ENCODE data around the gene ME3. TPM values are rescaled to one million over a fixed set of nuclear protein-coding genes. Genes with fewer than 3 reads are reported as not detected.

ME3 gene
- total RNA-seq, 2 donors from 2014 or later, result 13.8 to 20.3 TPM

DNA sequence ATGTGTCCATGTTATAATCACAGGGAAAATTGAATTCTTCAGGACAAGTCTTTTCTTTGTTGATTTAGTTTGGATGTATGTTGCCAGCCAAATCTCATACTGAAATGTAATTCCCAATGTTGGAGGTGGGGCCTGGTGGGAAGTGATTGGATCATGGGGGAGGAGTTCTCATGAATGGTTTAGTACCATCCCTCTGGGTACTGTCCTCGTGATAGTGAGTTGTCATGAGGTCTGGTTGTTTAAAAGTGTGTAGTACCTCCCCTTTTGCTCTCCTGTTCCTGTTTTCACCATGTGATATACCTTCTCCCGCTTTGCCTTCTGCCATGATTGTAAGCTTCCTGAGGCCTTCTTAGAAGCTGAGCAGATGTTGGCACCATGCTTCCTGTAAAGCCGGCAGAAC is 197.4 kb downstream of the ME3 start:
- no peak overlapping the region for H3K9ac ChIP-seq (ENCODE audit: low read depth in 2 of 2, low read length in 2 of 2)
- H3K9me3 ChIP-seq, result no peaks in the 10 kb centered on the region
- H3K4me1 ChIP-seq, result no peaks in the 10 kb centered on the region
- TF ChIP-seq CTCF (IDR thresholded peaks at IDR 0.05), result no peak
- intact Hi-C loops (cut with DNase I), result no loop called here
- H3K27me3 ChIP-seq, result no peaks in the 10 kb centered on the region
- H3K27ac ChIP-seq, result no peak overlapping the region
- no peaks in the 10 kb centered on the region for H3K36me3 ChIP-seq
- DNase-seq, result no peak
- no peak overlapping the region for H3K4me3 ChIP-seq

DNA sequence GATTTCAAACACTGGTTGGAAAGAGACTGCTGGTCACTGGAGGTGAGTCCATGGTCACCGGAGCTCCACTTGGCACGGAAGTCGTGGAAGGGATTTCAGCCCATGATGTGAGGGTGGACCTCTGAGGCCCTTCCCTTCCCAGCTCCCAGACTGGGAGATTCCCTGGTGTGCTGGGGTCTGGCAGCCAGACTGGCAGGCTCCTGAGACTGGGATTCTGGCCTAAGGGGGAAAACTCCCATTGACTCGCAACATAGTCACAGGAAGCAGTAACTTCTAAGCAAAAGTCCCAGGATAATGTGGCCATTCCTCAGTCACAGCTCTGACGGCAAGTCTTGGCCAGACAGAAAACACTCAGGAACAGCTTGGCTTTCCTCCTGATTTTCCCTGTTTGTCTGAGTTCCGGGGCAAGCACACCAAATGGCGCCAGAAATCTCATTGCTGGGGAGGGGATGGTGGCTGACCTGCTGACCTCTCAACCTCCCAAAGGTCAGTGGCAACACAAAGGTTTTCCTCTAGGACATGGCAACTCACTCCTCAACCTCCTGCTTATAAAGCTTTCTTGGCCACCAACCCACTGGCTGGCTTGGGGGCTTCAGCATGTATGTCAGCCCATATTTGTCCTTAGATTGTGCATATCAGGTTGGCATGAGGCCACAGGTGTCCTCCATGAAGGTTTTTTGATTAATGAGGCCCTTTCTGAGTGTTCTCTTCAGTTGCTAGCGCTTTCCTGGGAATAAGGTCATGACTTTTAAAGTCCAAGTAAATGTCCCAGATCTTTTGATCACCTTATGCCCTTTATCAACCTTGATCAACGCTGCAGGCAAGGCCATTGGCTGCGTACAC is 198.2 kb downstream of the ME3 start:
- no peaks in the 10 kb centered on the region for H3K4me1 ChIP-seq
- H3K9me3 ChIP-seq, result no peaks in the 10 kb centered on the region
- no peak overlapping the region for H3K27ac ChIP-seq
- no peaks in the 10 kb centered on the region for H3K36me3 ChIP-seq
- no peak for TF ChIP-seq CTCF (IDR thresholded peaks at IDR 0.05)
- H3K9ac ChIP-seq (ENCODE audit: low read depth in 2 of 2, low read length in 2 of 2), result no peak overlapping the region
- DNase-seq, result no peak
- no peak overlapping the region for H3K4me3 ChIP-seq
- no peaks in the 10 kb centered on the region for H3K27me3 ChIP-seq
- intact Hi-C loops (cut with DNase I), result no loop called here

GRCh38 chr11:86469491-86470388 is 202.7 kb downstream of the ME3 start:
- no peak for TF ChIP-seq CTCF (IDR thresholded peaks at IDR 0.05)
- intact Hi-C loops (cut with DNase I), result no loop called here

DNA sequence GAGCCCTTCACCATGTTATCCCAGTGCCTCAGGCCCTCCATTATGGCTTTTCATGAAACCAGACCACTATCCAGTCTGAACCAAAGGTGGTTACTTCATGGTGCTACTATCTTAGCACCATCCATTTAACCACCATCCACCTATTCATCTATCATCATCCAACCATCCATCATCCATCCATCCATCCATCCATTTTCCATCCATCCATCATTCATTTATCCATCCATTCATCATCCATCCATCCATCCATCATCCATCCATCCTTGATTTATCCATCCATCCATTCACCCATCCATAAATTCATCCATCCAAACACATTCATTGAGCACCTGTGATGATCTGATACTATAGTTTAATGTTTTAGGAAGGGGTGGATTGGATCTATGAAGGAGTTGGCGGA is 204.2 kb downstream of the ME3 start:
- H3K27ac ChIP-seq, result no peak overlapping the region
- intact Hi-C loops (cut with DNase I), result no loop called here
- H3K9me3 ChIP-seq, result no peaks in the 10 kb centered on the region
- H3K4me1 ChIP-seq, result no peaks in the 10 kb centered on the region
- H3K36me3 ChIP-seq, result no peaks in the 10 kb centered on the region
- no peaks in the 10 kb centered on the region for H3K27me3 ChIP-seq
- no peak overlapping the region for H3K4me3 ChIP-seq
- DNase-seq, result no peak
- TF ChIP-seq CTCF (IDR thresholded peaks at IDR 0.05), result no peak
- H3K9ac ChIP-seq (ENCODE audit: low read depth in 2 of 2, low read length in 2 of 2), result no peak overlapping the region

More at GRCh38 chr11:86469491-86470388, 202.7 kb downstream of the ME3 start:
- no peak for DNase-seq
- Histone ChIP-seq H3K4me3 (no peak overlapping the region), H3K9me3 (no peaks in the 10 kb centered on the region), H3K9ac (ENCODE audit: low read depth in 2 of 2, low read length in 2 of 2) (no peak overlapping the region), H3K36me3 (no peaks in the 10 kb centered on the region), H3K27ac (no peak overlapping the region), H3K27me3 (no peaks in the 10 kb centered on the region), H3K4me1 (no peaks in the 10 kb centered on the region)

DNA sequence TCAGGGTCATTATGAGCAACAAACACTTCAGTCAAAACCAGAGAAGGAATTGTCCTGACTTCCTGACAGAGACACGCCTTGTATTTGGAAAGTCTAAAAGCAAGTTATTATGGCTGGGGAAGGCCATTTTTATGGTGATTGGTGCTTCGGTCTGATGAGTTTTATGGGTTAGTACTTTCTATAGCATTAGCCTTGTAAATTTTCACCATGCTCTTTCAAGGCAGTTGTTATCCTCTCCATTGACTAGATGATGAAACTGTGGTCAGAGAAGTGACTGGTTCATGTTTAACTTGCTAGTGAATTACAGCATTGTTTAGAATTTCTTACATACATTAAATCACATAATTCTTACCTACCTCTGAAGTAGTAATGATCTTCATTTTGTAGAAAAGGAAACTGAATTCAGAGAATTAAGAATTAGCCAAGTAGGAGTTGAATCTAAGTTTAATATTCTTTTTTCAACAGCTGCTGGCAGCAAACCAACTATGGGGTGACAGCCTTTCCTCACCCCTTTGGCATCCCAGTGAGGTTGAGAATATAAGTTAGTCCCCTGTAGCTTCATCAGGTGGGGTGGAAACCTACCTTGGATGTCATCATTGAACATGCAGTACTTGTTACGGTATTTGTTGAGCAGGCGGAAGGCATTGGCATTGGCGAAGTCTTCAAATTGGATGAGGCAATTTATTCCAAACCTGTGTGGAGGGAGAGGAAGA is 207.8 kb downstream of the ME3 start:
- Histone ChIP-seq H3K27me3 (no peaks in the 10 kb centered on the region), H3K9me3 (no peaks in the 10 kb centered on the region), H3K4me3 (no peak overlapping the region), H3K36me3 (no peaks in the 10 kb centered on the region), H3K4me1 (no peaks in the 10 kb centered on the region), H3K9ac (ENCODE audit: low read depth in 2 of 2, low read length in 2 of 2) (no peak overlapping the region), H3K27ac (no peak overlapping the region)
- TF ChIP-seq CTCF (IDR thresholded peaks at IDR 0.05), result no peak
- intact Hi-C loops (cut with DNase I), result no loop called here
- DNase-seq, result no peak

Data from colonic mucosa (tissue), 4 donors.